Measurements from ENCODE around the gene PUM2.

The PUM2 gene

GRCh38 chr2:20397811-20398447, 47.3 kb upstream of the PUM2 start:
- Histone ChIP-seq H3K9ac (ENCODE audit: low read length) (no peak overlapping the region), H3K27ac (ENCODE audit: low read depth, low read length) (no peak overlapping the region), H3F3A (ENCODE audit: insufficient read depth) (no peaks in the 10 kb centered on the region), H3K4me2 (ENCODE audit: low read depth, low read length, poor library complexity, severe bottlenecking) (no peak overlapping the region), H3K4me3 (ENCODE audit: insufficient read depth, low read length, poor library complexity, severe bottlenecking) (no peak overlapping the region), H3K27me3 (ENCODE audit: low read length) (no peaks in the 10 kb centered on the region), H2AFZ (ENCODE audit: low read depth, low read length, severe bottlenecking) (no peak overlapping the region), H3K36me3 (ENCODE audit: low read length) (no peaks in the 10 kb centered on the region), H4K20me1 (ENCODE audit: low read depth, low read length) (no peaks in the 10 kb centered on the region), H3K79me2 (ENCODE audit: insufficient read depth, low read length) (no peaks in the 10 kb centered on the region), H3K9me3 (ENCODE audit: insufficient read depth, low read length) (no peaks in the 10 kb centered on the region), H3K9me2 (replicated peaks; ENCODE audit: insufficient read depth, low read length) (no peaks in the 10 kb centered on the region)
- TF ChIP-seq CTCF (IDR thresholded peaks at IDR 0.05; ENCODE audit: insufficient read depth, low read length, poor library complexity, severe bottlenecking): no peak
- no peak for TF ChIP-seq EZH2phosphoT487 (conservative IDR thresholded peaks at IDR 0.05; ENCODE audit: low read length)

GRCh38 chr2:20396356-20397000, 45.8 kb upstream of the PUM2 start:
- Histone ChIP-seq H3K4me3 (ENCODE audit: insufficient read depth, low read length, poor library complexity, severe bottlenecking) (no peak overlapping the region), H3K27ac (ENCODE audit: low read depth, low read length) (no peak overlapping the region), H3K9ac (ENCODE audit: low read length) (no peak overlapping the region), H3K9me2 (replicated peaks; ENCODE audit: insufficient read depth, low read length) (no peaks in the 10 kb centered on the region), H3F3A (ENCODE audit: insufficient read depth) (no peaks in the 10 kb centered on the region), H3K9me3 (ENCODE audit: insufficient read depth, low read length) (no peaks in the 10 kb centered on the region), H4K20me1 (ENCODE audit: low read depth, low read length) (no peaks in the 10 kb centered on the region), H3K79me2 (ENCODE audit: insufficient read depth, low read length) (no peaks in the 10 kb centered on the region), H3K36me3 (ENCODE audit: low read length) (no peaks in the 10 kb centered on the region), H3K27me3 (ENCODE audit: low read length) (no peaks in the 10 kb centered on the region), H2AFZ (ENCODE audit: low read depth, low read length, severe bottlenecking) (no peak overlapping the region), H3K4me2 (ENCODE audit: low read depth, low read length, poor library complexity, severe bottlenecking) (no peak overlapping the region)
- no peak for TF ChIP-seq CTCF (IDR thresholded peaks at IDR 0.05; ENCODE audit: insufficient read depth, low read length, poor library complexity, severe bottlenecking)
- TF ChIP-seq EZH2phosphoT487 (conservative IDR thresholded peaks at IDR 0.05; ENCODE audit: low read length): no peak

GRCh38 chr2:20393986-20394385, 43.3 kb upstream of the PUM2 start:
- Histone ChIP-seq H3K4me2 (ENCODE audit: low read depth, low read length, poor library complexity, severe bottlenecking) (no peak overlapping the region), H3K4me3 (ENCODE audit: insufficient read depth, low read length, poor library complexity, severe bottlenecking) (no peak overlapping the region), H3K27me3 (ENCODE audit: low read length) (no peaks in the 10 kb centered on the region), H3K36me3 (ENCODE audit: low read length) (no peaks in the 10 kb centered on the region), H3K9ac (ENCODE audit: low read length) (no peak overlapping the region), H3K27ac (ENCODE audit: low read depth, low read length) (no peak overlapping the region), H4K20me1 (ENCODE audit: low read depth, low read length) (no peaks in the 10 kb centered on the region), H3K9me2 (replicated peaks; ENCODE audit: insufficient read depth, low read length) (no peaks in the 10 kb centered on the region), H2AFZ (ENCODE audit: low read depth, low read length, severe bottlenecking) (no peak overlapping the region), H3K9me3 (ENCODE audit: insufficient read depth, low read length) (no peaks in the 10 kb centered on the region), H3F3A (ENCODE audit: insufficient read depth) (no peaks in the 10 kb centered on the region), H3K79me2 (ENCODE audit: insufficient read depth, low read length) (no peaks in the 10 kb centered on the region)
- no peak for TF ChIP-seq CTCF (IDR thresholded peaks at IDR 0.05; ENCODE audit: insufficient read depth, low read length, poor library complexity, severe bottlenecking)
- TF ChIP-seq EZH2phosphoT487 (conservative IDR thresholded peaks at IDR 0.05; ENCODE audit: low read length): no peak
